OCI-LY7 (cell line): ENCODE measurements around the gene FLCN. TPM values are rescaled to one million over a fixed set of nuclear protein-coding genes. Genes with fewer than 3 reads are reported as not detected.

Source experiments
- BruUV-seq: library from RNA; stranded (reverse); fragments of 400-500 nt; replicated peaks from 2 replicates; lab custom pipeline; 2021; lab: Mats Ljungman, UMichigan
- CTCF ChIA-PET: fragments of 300-600 bp; sonication (Branson Sonifier 250); formaldehyde crosslinking; loops from one replicate; lab custom pipeline; 2022; ENCODE audit warnings: antibody characterized with exemption; ENCODE audit not compliant: unreplicated experiment; lab: Charles Lee
- POLR2A ChIA-PET: fragments of 300-600 bp; sonication (Branson Sonifier 250); formaldehyde crosslinking; loops from one replicate; lab custom pipeline; 2022; ENCODE audit warnings: antibody characterized with exemption; lab: Charles Lee
- DNase-seq: peaks from one replicate; pipeline ENCODE4 v3.0.0-alpha.2; 2015; ENCODE audit warnings: low spot score
- H2AFZ ChIP-seq: fragments of 200-600 bp; sonication (generic), shearing (Covaris generic); 2 replicates; pipeline ENCODE4 v1.6.1; 2014; ENCODE audit warnings: mild to moderate bottlenecking, antibody characterized with exemption, low read length, moderate library complexity
- H3K27ac ChIP-seq: fragments of 200-600 bp; sonication (generic); 2 replicates; pipeline ENCODE4 v1.5.1; 2014; ENCODE audit warnings: mixed run types, low read depth, mild to moderate bottlenecking, moderate library complexity, low read length, inconsistent platforms; ENCODE audit not compliant: poor library complexity, severe bottlenecking
- H3K36me3 ChIP-seq: fragments of 200-600 bp; sonication (generic); 2 replicates; pipeline ENCODE4 v1.6.1; 2014; ENCODE audit warnings: mild to moderate bottlenecking, antibody characterized with exemption, low read length, moderate library complexity, mixed read lengths; ENCODE audit not compliant: insufficient read depth
- H3K4me1 ChIP-seq: fragments of 200-600 bp; sonication (generic); 2 replicates; pipeline ENCODE4 v1.5.1; 2014; ENCODE audit warnings: mild to moderate bottlenecking, low read length; ENCODE audit not compliant: insufficient read depth, poor library complexity, severe bottlenecking
- H3K4me2 ChIP-seq: fragments of 200-600 bp; sonication (generic); 2 replicates; pipeline ENCODE4 v1.6.1; 2014; ENCODE audit warnings: mild to moderate bottlenecking, low read length
- H3K4me3 ChIP-seq: fragments of 200-600 bp; sonication (generic); 2 replicates; pipeline ENCODE4 v1.5.1; 2014; ENCODE audit warnings: mild to moderate bottlenecking, low read depth, low read length; ENCODE audit not compliant: poor library complexity, severe bottlenecking
- H3K79me2 ChIP-seq: fragments of 200-600 bp; sonication (generic); 2 replicates; pipeline ENCODE4 v1.6.1; 2016; ENCODE audit warnings: low read depth, mild to moderate bottlenecking, low read length, moderate library complexity, mixed read lengths; ENCODE audit not compliant: insufficient read depth
- H3K9me2 ChIP-seq: fragments of 200-600 bp; sonication (generic); 2 replicates; pipeline ENCODE4 v1.6.1; 2016; ENCODE audit warnings: mild to moderate bottlenecking, low read length, mixed read lengths; ENCODE audit not compliant: insufficient read depth
- H3K9me3 ChIP-seq: fragments of 200-600 bp; sonication (generic); 2 replicates; pipeline ENCODE4 v1.6.1; 2014; ENCODE audit warnings: mild to moderate bottlenecking, mixed run types, low read length, mixed read lengths
- H4K20me1 ChIP-seq: fragments of 200-600 bp; sonication (generic); 2 replicates; pipeline ENCODE4 v1.6.1; 2014; ENCODE audit warnings: mild to moderate bottlenecking, antibody characterized with exemption, low read length, moderate library complexity, mixed read lengths; ENCODE audit not compliant: insufficient read depth
- EZH2phosphoT487 ChIP-seq: fragments of 200-600 bp; sonication (generic); IDR thresholded peaks from 2 replicates; pipeline ENCODE4 v1.6.1; 2018; ENCODE audit warnings: low read depth, borderline replicate concordance, mild to moderate bottlenecking, mixed run types, antibody characterized with exemption, low read length, moderate library complexity, mixed read lengths
- intact Hi-C: fragments of 100-400 bp; cut with micrococcal nuclease; formaldehyde crosslinking; loops from one replicate; pipeline ENCODE4 v1.10.0; 2022; ENCODE audit not compliant: unreplicated experiment
- total RNA-seq, 2 experiments: library from RNA; depleted of rRNA in 1 of 2; stranded (reverse); fragments of >200 nt in 1 of 2; shearing (Covaris generic) in 1 of 2; gene quantifications; 2 replicates each; pipeline ENCODE4 v1.2.3, GENCODE V29; 2014 to 2022
- TF ChIP-seq, protein P1 (sequence below): fragments of 200-600 bp; sonication (generic); conservative IDR thresholded peaks from 2 replicates; pipeline ENCODE4 v1.5.1; 2014; ENCODE audit warnings: mild to moderate bottlenecking, antibody characterized with exemption, low read length, moderate library complexity, mixed read lengths

Gene FLCN
- total RNA-seq, 2 experiments from 2014 or later, result 20.5 to 20.9 TPM

- Histone ChIP-seq H3K9me3 (no peaks in the 10 kb centered on the region), H3K79me2 (no peaks in the 10 kb centered on the region), H3K27ac (peak overlapping the region; percentile 8), H3K9me2 (no peaks in the 10 kb centered on the region), H3K4me2 (peak overlapping the region; percentile 52), H3K4me3 (no peak overlapping the region), H2AFZ (no peak overlapping the region), H3K4me1 (peaks cover 19% of the 10 kb centered on the region), H3K36me3 (peaks cover 40% of the 10 kb centered on the region), H4K20me1 (no peaks in the 10 kb centered on the region)
- peak; percentile 84 for DNase-seq
- CTCF ChIA-PET, result interaction anchor here (0.9 kb wide), 1 partner anchor 190 kb away, joined by 3 read pairs; no protein-coding TSS in a partner anchor
- intact Hi-C loops, result no loop called here
- POLR2A ChIA-PET, result interaction anchor here (0.6 kb wide), 2 partner anchors 28 to 1093 kb away, joined by 3 to 4 read pairs; no protein-coding TSS in a partner anchor
- TF ChIP-seq, protein P1, sequence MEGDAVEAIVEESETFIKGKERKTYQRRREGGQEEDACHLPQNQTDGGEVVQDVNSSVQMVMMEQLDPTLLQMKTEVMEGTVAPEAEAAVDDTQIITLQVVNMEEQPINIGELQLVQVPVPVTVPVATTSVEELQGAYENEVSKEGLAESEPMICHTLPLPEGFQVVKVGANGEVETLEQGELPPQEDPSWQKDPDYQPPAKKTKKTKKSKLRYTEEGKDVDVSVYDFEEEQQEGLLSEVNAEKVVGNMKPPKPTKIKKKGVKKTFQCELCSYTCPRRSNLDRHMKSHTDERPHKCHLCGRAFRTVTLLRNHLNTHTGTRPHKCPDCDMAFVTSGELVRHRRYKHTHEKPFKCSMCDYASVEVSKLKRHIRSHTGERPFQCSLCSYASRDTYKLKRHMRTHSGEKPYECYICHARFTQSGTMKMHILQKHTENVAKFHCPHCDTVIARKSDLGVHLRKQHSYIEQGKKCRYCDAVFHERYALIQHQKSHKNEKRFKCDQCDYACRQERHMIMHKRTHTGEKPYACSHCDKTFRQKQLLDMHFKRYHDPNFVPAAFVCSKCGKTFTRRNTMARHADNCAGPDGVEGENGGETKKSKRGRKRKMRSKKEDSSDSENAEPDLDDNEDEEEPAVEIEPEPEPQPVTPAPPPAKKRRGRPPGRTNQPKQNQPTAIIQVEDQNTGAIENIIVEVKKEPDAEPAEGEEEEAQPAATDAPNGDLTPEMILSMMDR, result no peak
- no peak for TF ChIP-seq EZH2phosphoT487
- BruUV-seq, result no TSS peak
Observed at GRCh38 chr17:17181666-17182597, 55.0 kb downstream of the FLCN start.

GRCh38 chr17:17180741-17181525, 56.0 kb downstream of the FLCN start:
- Histone ChIP-seq H4K20me1 (no peaks in the 10 kb centered on the region), H3K79me2 (no peaks in the 10 kb centered on the region), H3K9me3 (no peaks in the 10 kb centered on the region), H2AFZ (no peak overlapping the region), H3K4me3 (no peak overlapping the region), H3K27ac (no peak overlapping the region), H3K9me2 (no peaks in the 10 kb centered on the region), H3K4me2 (peak overlapping the region; percentile 52; the same call in 1 of the 2 replicates), H3K36me3 (peaks cover 49% of the 10 kb centered on the region), H3K4me1 (peaks cover 19% of the 10 kb centered on the region)
- intact Hi-C loops, result no loop called here
- CTCF ChIA-PET, result interaction anchor here (0.9 kb wide), 1 partner anchor 189 kb away, joined by 3 read pairs; no protein-coding TSS in a partner anchor
- POLR2A ChIA-PET, result interaction anchor here (0.6 kb wide), 2 partner anchors 27 to 1092 kb away, joined by 3 to 4 read pairs; no protein-coding TSS in a partner anchor
- BruUV-seq, result no TSS peak
- no peak for DNase-seq
- TF ChIP-seq, protein P1, result no peak
- no peak for TF ChIP-seq EZH2phosphoT487
